Stimulated activated CD8-positive, alpha-beta memory T cell treated with anti-CD3 and anti-CD28 coated beads, Interleukin-12 subunit alpha, Interleukin-12 subunit beta, amount 100 ng/mL, for 1 hour (primary cell): ENCODE measurements around the gene NRROS.

ENCODE experiments used
- DNase-seq: peaks from one replicate; pipeline ENCODE4 v3.0.0-alpha.2; 2020; ENCODE audit warnings: low read depth

The NRROS gene

DNA sequence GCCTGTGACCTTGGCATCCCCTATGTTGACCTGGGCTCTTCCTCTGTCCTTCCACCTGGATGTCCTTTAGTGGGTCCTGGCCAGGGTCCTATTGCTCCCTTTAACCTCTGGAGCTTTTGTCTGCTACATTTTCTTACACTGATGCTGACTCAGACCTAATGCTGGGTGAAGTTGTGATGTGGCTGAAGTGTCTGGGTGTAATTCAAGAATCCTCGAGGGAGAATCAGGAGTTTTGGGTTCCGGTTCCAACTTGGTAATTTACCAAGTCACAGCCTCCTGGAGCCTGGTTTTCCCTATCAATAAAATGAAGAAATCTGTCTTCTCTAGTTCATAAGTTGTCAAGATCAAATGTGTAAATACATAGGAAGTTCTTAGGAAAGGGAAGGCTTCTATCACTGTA, 46.9 kb downstream of the NRROS start:
- DNase-seq: no peak

DNA sequence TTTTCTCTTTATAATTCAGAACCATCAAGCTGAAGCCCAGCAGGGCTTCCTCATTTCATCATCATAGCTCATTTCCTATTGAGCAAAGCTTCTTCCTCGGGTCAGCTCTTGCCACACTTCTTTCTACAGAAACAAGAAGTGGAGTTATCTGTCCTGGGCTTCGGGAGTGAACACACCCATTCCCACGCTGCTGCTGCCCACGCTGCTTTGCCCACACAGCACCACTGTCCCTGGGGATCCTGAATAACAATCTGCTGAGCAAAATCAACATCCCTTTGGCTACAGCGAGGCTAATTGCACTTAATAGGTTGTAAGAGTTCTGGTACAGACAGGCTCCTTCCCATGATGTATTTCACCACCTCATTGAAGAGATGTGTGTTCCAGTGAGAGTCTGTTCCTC, 48.9 kb downstream of the NRROS start:
- no peak for DNase-seq

DNA sequence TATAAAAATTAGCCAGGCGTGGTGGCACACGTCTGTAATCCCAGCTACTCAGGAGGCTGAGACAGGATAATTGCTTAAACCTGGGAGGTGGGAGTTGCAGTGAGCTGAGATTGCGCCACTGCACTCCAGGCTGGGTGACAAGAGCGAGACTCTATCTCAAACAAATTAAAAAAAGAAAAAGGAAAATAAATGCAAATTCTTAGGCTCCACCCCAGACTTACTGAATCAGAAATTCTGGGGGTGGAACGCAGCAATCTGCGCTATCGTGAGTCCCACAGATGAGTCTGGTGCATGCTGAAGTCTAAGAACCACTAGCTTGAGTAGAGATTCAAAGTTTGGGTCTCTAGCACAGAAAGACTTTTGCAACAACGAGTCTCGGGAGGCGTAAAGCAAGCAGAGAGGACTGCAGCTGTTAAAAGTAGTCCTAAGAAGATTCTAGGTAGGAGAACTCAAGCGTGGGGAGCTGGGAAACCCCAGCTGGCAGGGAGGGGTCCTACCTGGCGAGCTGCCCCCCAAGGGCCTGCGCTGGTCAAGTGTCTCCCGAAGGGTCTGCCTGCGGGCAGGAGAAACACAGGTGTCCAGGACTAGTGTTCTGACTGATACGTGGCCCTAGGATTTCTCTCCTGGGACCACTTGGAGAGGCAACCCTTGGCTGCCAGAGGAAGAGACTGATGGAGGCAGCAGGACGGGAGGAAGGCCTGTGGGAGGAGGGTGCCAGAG, 50.6 kb downstream of the NRROS start:
- no peak for DNase-seq

DNA sequence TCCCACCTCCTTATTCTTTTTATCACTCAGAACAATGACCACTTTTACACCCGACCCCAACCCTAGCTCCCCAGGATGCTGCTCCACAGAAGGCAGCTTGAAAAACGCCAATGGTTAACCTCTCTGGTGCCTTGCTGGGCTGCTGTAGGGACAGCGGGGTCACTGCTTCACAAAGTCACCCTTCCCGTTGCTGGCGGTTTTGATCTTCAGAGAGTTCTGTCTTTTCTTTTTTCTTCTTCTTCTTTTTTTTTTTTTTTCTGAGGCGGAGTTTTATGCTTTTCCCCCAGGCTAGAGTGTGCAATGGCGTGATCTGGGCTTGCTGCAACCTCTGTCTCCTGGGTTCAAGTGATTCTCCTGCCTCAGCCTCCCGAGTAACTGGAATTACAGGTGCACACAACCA, 51.9 kb downstream of the NRROS start:
- no peak for DNase-seq

DNA sequence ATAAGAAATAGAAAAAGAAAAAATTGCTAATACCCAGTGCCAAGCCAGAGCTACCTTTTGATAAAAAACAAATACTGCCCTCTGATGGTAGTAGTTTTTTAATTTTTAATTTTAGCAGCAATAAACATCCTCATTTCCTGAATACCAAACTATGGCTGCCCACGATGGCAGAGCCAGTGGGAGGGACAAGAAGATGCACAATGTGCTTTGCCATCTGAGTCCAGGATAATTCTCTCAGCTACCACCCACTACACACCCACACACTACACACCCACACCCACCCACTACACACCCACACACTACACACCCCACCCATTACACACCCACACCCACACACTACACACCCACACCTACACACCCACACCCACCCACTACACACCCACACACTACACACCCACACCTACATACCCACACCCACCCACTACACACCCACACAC, 54.7 kb downstream of the NRROS start:
- no peak for DNase-seq

DNA sequence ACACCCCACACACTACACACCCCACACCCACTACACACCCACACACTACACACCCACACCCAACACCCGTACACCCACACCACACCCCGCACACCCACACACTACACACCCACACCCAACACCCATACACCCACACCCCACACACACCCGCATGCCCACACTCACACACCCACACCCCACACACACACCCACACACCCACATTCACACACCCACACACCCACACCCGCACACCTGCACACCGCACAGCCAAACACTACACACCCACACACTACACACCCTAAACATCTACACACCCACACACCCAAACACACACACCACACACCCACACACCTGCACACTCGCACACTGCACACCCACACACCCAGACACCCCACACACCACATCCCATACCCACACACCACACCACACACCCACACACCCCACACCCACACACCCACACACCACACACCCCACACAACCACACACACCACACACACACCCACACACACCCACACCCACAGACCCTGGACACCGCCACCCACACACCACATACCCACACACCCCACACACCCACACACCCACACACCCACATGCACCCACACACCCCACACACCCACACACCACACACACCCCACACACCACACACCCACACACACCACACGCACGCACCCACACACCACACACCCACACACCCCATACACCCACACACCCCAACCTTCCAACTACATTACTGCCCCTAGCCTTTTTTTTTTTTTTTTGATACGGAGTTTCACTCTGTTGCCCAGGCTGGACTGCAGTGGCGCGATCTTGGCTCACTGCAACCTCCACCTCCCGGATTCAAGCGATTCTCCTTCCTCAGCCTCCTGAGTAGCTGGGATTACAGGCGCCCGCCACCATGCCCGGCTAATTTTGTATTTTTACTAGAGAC, 55.7 kb downstream of the NRROS start:
- no peak for DNase-seq

DNA sequence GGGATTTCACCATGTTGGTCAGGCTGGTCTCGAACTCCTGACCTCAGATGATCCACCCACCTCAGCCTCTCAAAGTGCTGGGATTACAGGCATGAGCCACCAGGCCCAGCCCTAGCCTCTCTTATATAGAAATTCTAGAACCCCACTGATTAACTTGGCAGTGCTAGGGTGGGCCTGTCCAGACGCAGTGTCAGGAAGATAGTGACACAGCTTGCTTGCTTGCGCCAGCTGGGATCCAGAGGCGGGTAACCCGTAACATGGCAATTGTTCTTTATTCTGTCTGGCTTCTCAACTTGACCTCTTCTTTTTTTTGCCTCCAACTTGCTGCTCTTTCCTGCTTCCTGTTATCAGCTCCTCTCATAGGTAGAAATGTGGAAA, 56.3 kb downstream of the NRROS start:
- no peak for DNase-seq

DNA sequence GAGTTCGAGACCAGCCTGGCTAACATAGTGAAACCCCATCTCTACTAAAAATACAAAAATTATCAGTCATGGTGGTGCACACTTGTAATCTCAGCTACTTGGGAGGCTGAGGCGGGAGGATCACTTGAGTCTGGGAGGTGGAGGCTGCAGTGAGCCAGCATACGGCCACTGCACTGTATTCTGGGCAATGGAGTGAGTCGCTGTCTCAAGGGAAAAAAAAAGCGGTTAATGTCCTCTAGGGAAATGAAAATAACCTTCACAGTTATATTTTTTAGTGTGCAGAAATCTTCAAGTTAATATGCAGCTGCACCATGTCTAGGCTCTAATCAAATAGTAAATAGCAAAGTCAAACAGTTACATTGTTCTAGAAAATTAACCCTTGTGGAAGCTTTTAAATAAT, 57.8 kb downstream of the NRROS start:
- DNase-seq: no peak

DNA sequence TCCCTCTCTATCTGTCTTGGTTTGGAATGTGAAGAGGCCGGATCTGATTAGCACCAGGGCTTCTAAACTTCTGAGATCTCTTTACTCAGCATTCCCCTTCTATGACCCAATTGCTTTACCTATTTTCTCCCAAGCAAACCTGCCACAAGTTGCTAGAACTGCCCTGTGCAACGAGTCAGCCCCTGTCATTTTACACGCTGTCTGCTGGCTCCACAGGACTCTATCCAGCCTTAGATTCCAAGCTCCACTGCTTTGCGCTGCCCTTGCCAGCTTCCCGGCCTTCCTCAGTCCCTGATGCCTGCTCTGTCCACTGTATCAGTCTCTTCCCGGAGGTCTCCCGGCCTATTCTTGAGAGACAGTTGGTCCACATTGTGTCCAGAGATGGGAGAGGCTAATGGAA, 60.3 kb downstream of the NRROS start:
- DNase-seq: no peak

DNA sequence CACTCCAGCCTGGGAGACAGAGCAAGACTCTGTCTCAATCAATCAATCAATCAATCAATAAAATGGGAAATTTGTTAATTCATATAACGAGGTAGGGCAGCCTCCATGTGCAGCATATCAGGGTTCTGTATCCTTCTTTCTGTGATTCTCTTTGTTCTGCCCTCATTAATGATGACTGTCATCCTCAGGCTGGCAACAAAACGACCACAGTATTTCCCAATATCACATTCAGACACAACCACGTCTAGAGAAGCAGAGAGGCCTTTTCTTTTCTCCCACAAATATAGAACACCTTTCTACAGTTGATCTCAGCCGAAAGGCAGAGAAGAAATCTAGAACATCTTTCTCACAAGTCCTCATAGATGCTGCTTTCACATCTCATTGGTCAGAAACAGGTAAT, 61.3 kb downstream of the NRROS start:
- no peak for DNase-seq

DNA sequence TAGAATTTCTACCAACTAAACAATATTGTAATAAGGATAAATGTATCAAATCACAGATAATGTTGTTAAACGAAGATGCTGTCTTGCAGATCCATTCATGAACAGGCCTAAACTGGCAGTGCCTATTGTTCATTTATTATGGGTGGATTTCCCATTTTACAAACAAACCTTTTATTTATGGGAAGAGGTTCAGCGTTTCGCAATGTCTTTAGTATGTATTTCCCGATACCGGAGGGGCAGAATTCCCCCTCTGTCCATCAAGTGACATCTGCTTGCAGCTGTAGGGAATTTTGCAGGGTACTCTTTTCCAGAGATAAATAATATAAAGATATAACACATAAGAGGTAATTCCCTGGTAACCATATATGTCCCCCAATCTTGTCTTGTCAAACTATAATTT, 66.8 kb downstream of the NRROS start:
- DNase-seq: no peak

DNA sequence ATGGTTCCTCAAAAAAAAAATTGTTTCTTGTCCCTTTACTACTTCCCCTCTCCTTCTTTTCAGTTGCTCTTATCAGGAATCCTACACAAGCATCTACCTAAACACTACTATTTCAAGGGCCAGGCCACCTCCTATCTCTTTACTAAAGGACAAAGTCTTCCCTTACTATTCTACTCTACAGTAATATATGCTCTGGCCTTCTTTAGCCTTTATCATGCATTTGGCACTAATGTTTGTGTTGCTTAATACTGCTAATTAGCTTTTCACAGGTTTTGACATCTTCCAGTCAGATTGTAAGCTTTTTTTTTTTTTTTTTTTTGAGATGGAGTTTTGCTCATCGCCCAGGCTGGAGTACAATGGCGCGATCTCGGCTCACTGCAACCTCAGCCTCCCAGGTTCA, 67.2 kb downstream of the NRROS start:
- no peak for DNase-seq

DNA sequence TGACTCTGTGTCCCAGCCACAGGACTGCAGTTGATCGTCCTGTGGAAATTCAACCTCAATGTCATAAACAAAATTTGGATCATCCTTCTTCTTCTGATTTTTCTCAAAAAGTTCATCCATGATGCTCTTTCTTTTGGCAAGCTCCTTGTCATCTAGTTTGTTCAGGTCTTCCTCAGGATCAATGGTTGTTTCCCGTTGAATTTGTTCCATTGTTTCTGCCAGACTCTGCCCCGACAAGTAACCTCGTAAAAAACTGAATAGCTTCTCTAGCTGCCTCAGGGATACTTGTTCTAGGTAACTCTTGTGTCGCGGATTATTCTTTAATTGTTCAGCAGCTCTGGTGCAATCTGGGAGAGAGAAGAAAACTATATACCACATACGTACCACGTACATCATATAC, 68.1 kb downstream of the NRROS start:
- no peak for DNase-seq

DNA sequence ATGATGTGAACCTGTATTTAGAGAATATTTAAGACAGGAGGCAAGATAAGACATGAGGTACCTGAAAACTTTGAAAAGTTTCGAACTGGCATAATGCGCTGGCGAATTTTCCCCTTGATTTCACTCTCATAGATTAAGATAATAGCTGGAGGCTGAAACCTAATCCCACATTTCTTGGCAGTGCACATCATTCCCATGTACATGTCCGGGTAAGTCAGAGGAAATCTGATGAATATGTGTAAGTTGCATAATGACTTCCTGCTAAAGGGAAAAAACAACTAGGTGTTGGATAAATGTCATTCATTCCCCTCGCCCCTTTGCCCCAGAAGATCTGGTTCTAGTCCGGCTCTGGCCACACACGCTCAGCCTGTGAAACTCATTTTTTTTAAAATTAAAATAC, 69.0 kb downstream of the NRROS start:
- no peak for DNase-seq
